SH-SY5Y (cell line): ENCODE measurements around the gene TMEM60.

ENCODE experiments used
- GATA2 ChIP-seq: IDR thresholded peaks from 2 replicates; pipeline ENCODE4 v1.6.1; 2011; ENCODE audit warnings: mild to moderate bottlenecking, low read depth, low read length
- GATA3 ChIP-seq: IDR thresholded peaks from 2 replicates; pipeline ENCODE4 v1.6.1; 2011; ENCODE audit warnings: low read depth, mild to moderate bottlenecking, low read length, moderate library complexity

GRCh38 chr7:77820967-77821366, 22.7 kb upstream of the TMEM60 start:
- TF ChIP-seq GATA2 (no peak), GATA3 (no peak)
